ENCODE measurements around the gene ZDHHC12.

DNA sequence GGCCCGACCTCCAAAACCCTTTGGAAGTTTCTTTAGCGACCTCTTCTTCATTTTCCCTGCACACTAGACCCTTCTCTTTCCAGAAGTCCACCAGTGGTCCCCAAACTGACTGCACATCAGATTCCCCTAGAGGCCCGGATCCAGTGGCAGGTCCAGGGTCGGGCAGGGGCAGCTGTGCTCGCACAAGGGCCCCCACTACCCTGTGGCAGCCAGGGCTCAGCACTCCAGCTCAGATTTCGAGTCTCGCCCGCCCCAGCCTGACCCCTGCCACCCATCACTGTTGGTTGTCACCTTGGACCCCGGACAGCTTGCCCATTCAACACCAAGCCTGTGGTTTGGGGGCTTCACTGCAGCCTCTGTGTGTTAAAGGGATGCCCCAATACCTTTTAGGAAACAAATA is 7.8 kb upstream of the ZDHHC12 start:
- TF ChIP-seq, protein P1, sequence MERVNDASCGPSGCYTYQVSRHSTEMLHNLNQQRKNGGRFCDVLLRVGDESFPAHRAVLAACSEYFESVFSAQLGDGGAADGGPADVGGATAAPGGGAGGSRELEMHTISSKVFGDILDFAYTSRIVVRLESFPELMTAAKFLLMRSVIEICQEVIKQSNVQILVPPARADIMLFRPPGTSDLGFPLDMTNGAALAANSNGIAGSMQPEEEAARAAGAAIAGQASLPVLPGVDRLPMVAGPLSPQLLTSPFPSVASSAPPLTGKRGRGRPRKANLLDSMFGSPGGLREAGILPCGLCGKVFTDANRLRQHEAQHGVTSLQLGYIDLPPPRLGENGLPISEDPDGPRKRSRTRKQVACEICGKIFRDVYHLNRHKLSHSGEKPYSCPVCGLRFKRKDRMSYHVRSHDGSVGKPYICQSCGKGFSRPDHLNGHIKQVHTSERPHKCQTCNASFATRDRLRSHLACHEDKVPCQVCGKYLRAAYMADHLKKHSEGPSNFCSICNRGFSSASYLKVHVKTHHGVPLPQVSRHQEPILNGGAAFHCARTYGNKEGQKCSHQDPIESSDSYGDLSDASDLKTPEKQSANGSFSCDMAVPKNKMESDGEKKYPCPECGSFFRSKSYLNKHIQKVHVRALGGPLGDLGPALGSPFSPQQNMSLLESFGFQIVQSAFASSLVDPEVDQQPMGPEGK (CRISPR knock-in tag; IDR thresholded peaks at IDR 0.05; ENCODE audit: borderline replicate concordance), result no peak
- no peak for TF ChIP-seq ZFP30 (CRISPR knock-in tag; IDR thresholded peaks at IDR 0.05)
- no peak for TF ChIP-seq OSR1 (CRISPR knock-in tag; IDR thresholded peaks at IDR 0.05)
- no peak for TF ChIP-seq TOX (CRISPR knock-in tag; IDR thresholded peaks at IDR 0.05; ENCODE audit: borderline replicate concordance)
- TF ChIP-seq PPARA (CRISPR knock-in tag; IDR thresholded peaks at IDR 0.05; ENCODE audit: borderline replicate concordance), result no peak
- no peak for TF ChIP-seq RARB (CRISPR knock-in tag; IDR thresholded peaks at IDR 0.05)
- TF ChIP-seq ZNF70 (CRISPR knock-in tag; IDR thresholded peaks at IDR 0.05), result no peak
- TF ChIP-seq, protein P2, sequence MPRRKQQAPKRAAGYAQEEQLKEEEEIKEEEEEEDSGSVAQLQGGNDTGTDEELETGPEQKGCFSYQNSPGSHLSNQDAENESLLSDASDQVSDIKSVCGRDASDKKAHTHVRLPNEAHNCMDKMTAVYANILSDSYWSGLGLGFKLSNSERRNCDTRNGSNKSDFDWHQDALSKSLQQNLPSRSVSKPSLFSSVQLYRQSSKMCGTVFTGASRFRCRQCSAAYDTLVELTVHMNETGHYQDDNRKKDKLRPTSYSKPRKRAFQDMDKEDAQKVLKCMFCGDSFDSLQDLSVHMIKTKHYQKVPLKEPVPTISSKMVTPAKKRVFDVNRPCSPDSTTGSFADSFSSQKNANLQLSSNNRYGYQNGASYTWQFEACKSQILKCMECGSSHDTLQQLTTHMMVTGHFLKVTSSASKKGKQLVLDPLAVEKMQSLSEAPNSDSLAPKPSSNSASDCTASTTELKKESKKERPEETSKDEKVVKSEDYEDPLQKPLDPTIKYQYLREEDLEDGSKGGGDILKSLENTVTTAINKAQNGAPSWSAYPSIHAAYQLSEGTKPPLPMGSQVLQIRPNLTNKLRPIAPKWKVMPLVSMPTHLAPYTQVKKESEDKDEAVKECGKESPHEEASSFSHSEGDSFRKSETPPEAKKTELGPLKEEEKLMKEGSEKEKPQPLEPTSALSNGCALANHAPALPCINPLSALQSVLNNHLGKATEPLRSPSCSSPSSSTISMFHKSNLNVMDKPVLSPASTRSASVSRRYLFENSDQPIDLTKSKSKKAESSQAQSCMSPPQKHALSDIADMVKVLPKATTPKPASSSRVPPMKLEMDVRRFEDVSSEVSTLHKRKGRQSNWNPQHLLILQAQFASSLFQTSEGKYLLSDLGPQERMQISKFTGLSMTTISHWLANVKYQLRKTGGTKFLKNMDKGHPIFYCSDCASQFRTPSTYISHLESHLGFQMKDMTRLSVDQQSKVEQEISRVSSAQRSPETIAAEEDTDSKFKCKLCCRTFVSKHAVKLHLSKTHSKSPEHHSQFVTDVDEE (CRISPR knock-in tag; IDR thresholded peaks at IDR 0.05), result no peak

Data from SK-N-SH treated with all-trans-retinoic acid at 6 μM for 48 hours (cell line).